Activated T-cell treated with anti-CD3 and anti-CD28 coated beads, Interleukin-2, amount 50 U/mL, for 24 hours (primary cell): Measurements from ENCODE around the gene LAMA5.

ENCODE experiments used
- DNase-seq: peaks from one replicate; pipeline ENCODE4 v3.0.0-alpha.2; 2020
- H3K27ac Mint-ChIP-seq: 2 replicates; pipeline ENCODE4 v1.8.0; 2020; ENCODE audit warnings: mild to moderate bottlenecking, mixed read lengths
- H3K27me3 Mint-ChIP-seq: 2 replicates; pipeline ENCODE4 v1.8.0; 2020; ENCODE audit warnings: mixed read lengths
- H3K36me3 Mint-ChIP-seq: 2 replicates; pipeline ENCODE4 v1.8.0; 2020; ENCODE audit warnings: low read depth, mixed read lengths
- H3K4me1 Mint-ChIP-seq: 2 replicates; pipeline ENCODE4 v1.8.0; 2020; ENCODE audit warnings: low read depth, mixed read lengths
- H3K4me3 Mint-ChIP-seq: 2 replicates; pipeline ENCODE4 v1.8.0; 2020; ENCODE audit warnings: mild to moderate bottlenecking, moderate library complexity, mixed read lengths
- H3K9me3 Mint-ChIP-seq: 2 replicates; pipeline ENCODE4 v1.8.0; 2020; ENCODE audit warnings: mixed read lengths

LAMA5 gene

DNA sequence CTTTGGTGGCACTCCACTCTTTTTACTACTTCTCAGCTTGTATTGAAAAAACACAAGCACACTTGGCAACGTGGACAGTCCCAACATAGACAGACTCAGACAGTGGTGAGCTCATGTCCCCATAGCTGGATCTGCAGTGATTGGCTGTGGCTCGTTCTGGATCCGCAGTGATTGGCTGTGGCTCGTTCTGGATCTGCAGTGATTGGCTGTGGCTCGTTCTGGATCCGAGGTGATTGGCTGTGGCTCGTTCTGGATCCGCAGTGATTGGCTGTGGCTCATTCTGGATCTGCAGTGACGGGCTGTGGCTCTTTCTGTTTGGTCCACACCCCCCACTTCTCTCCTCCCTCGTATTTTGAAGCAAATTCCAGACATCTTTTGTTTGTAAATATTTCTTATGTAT, 100.8 kb downstream of the LAMA5 start:
- DNase-seq = no peak
- Mint-ChIP-seq H3K4me3 (no peak overlapping the region), H3K4me1 (no peaks in the 10 kb centered on the region), H3K27me3 (no peaks in the 10 kb centered on the region), H3K27ac (no peak overlapping the region), H3K36me3 (peaks cover 56% of the 10 kb centered on the region), H3K9me3 (no peaks in the 10 kb centered on the region)

DNA sequence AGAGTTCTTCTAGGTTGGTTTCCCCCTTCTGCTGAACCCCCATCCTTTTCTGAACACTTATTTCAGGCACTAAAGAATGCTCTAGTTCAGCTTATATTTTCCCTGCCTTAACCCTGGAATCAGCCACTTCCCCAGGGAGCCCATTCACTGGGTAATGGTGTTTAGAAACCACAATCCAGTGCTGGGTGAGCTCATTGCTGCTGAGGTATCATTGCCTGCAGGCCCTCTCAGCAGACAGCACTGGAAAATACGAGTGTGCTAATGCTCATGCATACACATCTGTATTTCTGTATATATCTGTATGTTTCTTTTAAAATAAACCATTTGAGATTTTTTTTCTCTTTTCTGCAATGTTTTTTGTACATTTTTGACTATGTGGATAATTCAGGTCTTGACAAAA, 101.7 kb downstream of the LAMA5 start:
- Mint-ChIP-seq H3K27ac (no peak overlapping the region), H3K4me1 (no peaks in the 10 kb centered on the region), H3K9me3 (no peaks in the 10 kb centered on the region), H3K27me3 (no peaks in the 10 kb centered on the region), H3K36me3 (peaks cover 63% of the 10 kb centered on the region), H3K4me3 (no peak overlapping the region)
- no peak for DNase-seq

DNA sequence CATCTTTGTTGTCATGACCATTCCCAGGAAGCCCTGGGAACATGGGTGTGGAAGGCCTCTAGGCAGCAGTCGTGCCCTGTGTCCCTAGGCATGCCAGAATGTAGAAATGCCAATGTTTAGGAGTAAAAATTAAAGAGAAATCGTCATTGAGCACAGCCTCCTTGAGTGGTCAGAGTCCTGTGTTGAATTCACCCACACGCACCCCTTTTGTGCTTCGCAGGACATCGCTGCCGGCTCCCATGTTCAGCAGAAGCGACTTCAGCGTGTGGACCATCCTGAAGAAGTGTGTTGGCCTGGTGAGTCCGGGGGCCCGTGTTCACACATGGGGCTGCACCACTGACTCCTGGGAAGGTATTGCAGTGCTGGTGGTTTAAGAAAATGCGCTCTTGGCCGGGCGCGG, 103.7 kb downstream of the LAMA5 start:
- Mint-ChIP-seq H3K4me3 (no peak overlapping the region), H3K9me3 (no peaks in the 10 kb centered on the region), H3K27ac (no peak overlapping the region), H3K27me3 (no peaks in the 10 kb centered on the region), H3K36me3 (peaks cover 78% of the 10 kb centered on the region), H3K4me1 (no peaks in the 10 kb centered on the region)
- DNase-seq = no peak

DNA sequence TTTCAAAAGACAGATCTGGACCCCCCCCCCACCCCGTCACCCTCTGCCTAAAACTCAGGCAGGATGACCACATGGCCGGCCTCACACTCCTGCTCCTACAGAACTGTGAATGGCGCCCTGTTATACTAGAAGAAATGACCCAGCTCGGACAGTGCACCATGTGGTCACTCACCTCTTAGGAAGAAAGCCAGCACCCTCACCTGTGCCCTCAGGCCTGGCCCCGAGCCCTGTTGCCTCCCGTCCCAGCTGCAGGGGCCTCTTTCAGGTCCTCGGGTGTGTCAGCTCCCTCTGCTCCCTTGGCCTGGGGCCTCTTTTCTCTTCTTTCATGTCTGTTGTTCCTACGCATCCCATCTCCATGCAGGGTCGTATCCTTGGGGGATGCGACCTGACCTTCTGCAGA, 105.0 kb downstream of the LAMA5 start:
- Mint-ChIP-seq H3K9me3 (no peaks in the 10 kb centered on the region), H3K4me3 (no peak overlapping the region), H3K27ac (no peak overlapping the region), H3K36me3 (peaks cover 82% of the 10 kb centered on the region), H3K27me3 (no peaks in the 10 kb centered on the region), H3K4me1 (no peaks in the 10 kb centered on the region)
- DNase-seq = no peak

DNA sequence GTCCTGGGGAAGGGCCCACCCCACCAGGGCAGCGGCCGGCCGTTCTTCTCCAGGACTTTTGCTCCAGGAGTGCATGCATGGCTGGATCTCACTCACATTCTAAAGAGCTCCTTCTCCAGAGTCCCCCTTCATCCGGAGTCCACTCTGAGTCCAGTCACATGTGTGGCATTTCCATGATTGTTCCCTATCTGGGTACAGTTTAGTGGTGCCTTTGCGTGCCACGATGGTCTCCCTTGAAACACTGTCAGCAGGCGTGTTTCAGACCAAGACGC, 107.9 kb downstream of the LAMA5 start:
- DNase-seq = no peak
- H3K9me3 Mint-ChIP-seq = no peaks in the 10 kb centered on the region
- H3K27me3 Mint-ChIP-seq = no peaks in the 10 kb centered on the region
- H3K36me3 Mint-ChIP-seq = peaks cover 74% of the 10 kb centered on the region
- no peak overlapping the region for H3K4me3 Mint-ChIP-seq
- H3K4me1 Mint-ChIP-seq = peaks cover 7% of the 10 kb centered on the region
- no peak overlapping the region for H3K27ac Mint-ChIP-seq
